H9 (cell line): Measurements from ENCODE around the gene CCM2. TPM values are rescaled to one million over a fixed set of nuclear protein-coding genes. Genes with fewer than 3 reads are reported as not detected.

Source experiments
- DNase-seq: peaks from one replicate; pipeline ENCODE4 v3.0.0-alpha.2; 2017
- H2AFZ ChIP-seq: one replicate; pipeline ENCODE4 v1.6.1; 2013; ENCODE audit warnings: mild to moderate bottlenecking, low read length, control low read depth, moderate library complexity
- H2AK5ac ChIP-seq: 2 replicates; pipeline ENCODE4 v1.6.1; 2013; ENCODE audit warnings: low read length, control low read depth, mixed read lengths; ENCODE audit not compliant: insufficient read length
- H2BK120ac ChIP-seq: one replicate; pipeline ENCODE4 v1.6.1; 2013; ENCODE audit warnings: low read depth, mild to moderate bottlenecking, low read length, control low read depth, inconsistent platforms; ENCODE audit not compliant: poor library complexity, severe bottlenecking
- H2BK12ac ChIP-seq: 2 replicates; pipeline ENCODE4 v1.6.1; 2013; ENCODE audit warnings: low read length, control low read depth, mixed read lengths, low read depth; ENCODE audit not compliant: insufficient read length
- H2BK15ac ChIP-seq: 2 replicates; pipeline ENCODE4 v1.6.1; 2013; ENCODE audit warnings: low read depth, low read length, control low read depth
- H2BK20ac ChIP-seq: one replicate; pipeline ENCODE4 v1.6.1; 2013; ENCODE audit warnings: low read depth, mild to moderate bottlenecking, low read length, control low read depth, inconsistent platforms; ENCODE audit not compliant: poor library complexity, severe bottlenecking
- H2BK5ac ChIP-seq: 2 replicates; pipeline ENCODE4 v1.6.1; 2013; ENCODE audit warnings: low read length, control low read depth, mixed read lengths; ENCODE audit not compliant: insufficient read length
- H3K14ac ChIP-seq: 2 replicates; pipeline ENCODE4 v1.6.1; 2013; ENCODE audit warnings: low read length, control low read depth; ENCODE audit not compliant: insufficient read depth
- H3K18ac ChIP-seq: 2 replicates; pipeline ENCODE4 v1.6.1; 2013; ENCODE audit warnings: low read depth, mild to moderate bottlenecking, mixed read lengths, low read length, control low read depth; ENCODE audit not compliant: insufficient read length
- H3K23ac ChIP-seq: 2 replicates; pipeline ENCODE4 v1.6.1; 2013; ENCODE audit warnings: low read length, control low read depth, mixed read lengths, low read depth; ENCODE audit not compliant: insufficient read length
- H3K23me2 ChIP-seq: 2 replicates; pipeline ENCODE4 v1.6.1; 2013; ENCODE audit warnings: low read depth, mild to moderate bottlenecking, mixed read lengths, low read length, control low read depth; ENCODE audit not compliant: insufficient read length, poor library complexity, severe bottlenecking
- H3K27ac ChIP-seq: 2 replicates; pipeline ENCODE4 v1.5.1; 2013; ENCODE audit warnings: low read length, control low read depth, mixed read lengths, low read depth; ENCODE audit not compliant: insufficient read length
- H3K27me3 ChIP-seq: 2 replicates; pipeline ENCODE4 v1.6.1; 2013; ENCODE audit warnings: low read length, control low read depth, inconsistent platforms; ENCODE audit not compliant: insufficient read depth
- H3K4ac ChIP-seq: 2 replicates; pipeline ENCODE4 v1.6.1; 2013; ENCODE audit warnings: low read depth, mild to moderate bottlenecking, control low read depth, inconsistent platforms, low read length, moderate library complexity
- H3K4me1 ChIP-seq: 2 replicates; pipeline ENCODE4 v1.6.1; 2013; ENCODE audit warnings: low read length, control low read depth, inconsistent platforms; ENCODE audit not compliant: insufficient read depth
- H3K4me2 ChIP-seq: 2 replicates; pipeline ENCODE4 v1.6.1; 2013; ENCODE audit warnings: low read length, control low read depth, mixed read lengths; ENCODE audit not compliant: insufficient read length, insufficient read depth
- H3K56ac ChIP-seq: 2 replicates; pipeline ENCODE4 v1.6.1; 2013; ENCODE audit warnings: low read depth, mild to moderate bottlenecking, mixed read lengths, low read length, control low read depth; ENCODE audit not compliant: insufficient read length
- H3K79me1 ChIP-seq: 2 replicates; pipeline ENCODE4 v1.6.1; 2013; ENCODE audit warnings: low read depth, mild to moderate bottlenecking, moderate library complexity, low read length, control low read depth, inconsistent platforms; ENCODE audit not compliant: insufficient read depth, poor library complexity, severe bottlenecking
- H3K79me2 ChIP-seq: 2 replicates; pipeline ENCODE4 v1.6.1; 2013; ENCODE audit warnings: low read length, control low read depth, inconsistent platforms; ENCODE audit not compliant: insufficient read depth
- H3K9ac ChIP-seq: 2 replicates; pipeline ENCODE4 v1.6.1; 2013; ENCODE audit warnings: low read length, control low read depth, mixed read lengths; ENCODE audit not compliant: insufficient read length; ENCODE audit errors: extremely low read depth
- H3K9me3 ChIP-seq: one replicate; pipeline ENCODE4 v1.6.1; 2013; ENCODE audit warnings: low read depth, low read length, inconsistent platforms; ENCODE audit not compliant: control insufficient read depth
- H3T11ph ChIP-seq: one replicate; pipeline ENCODE4 v1.6.1; 2013; ENCODE audit warnings: mild to moderate bottlenecking, low read length, control low read depth, inconsistent platforms
- H4K20me1 ChIP-seq: one replicate; pipeline ENCODE4 v1.6.1; 2013; ENCODE audit not compliant: control insufficient read depth, insufficient read length, insufficient read depth
- H4K5ac ChIP-seq: 2 replicates; pipeline ENCODE4 v1.6.1; 2013; ENCODE audit warnings: low read depth, mild to moderate bottlenecking, mixed read lengths, low read length, control low read depth; ENCODE audit not compliant: insufficient read length
- H4K8ac ChIP-seq: replicated peaks from 2 replicates; pipeline ENCODE4 v1.6.1; 2013; ENCODE audit warnings: low read length, control low read depth, mixed read lengths, low read depth; ENCODE audit not compliant: insufficient read length
- H4K91ac ChIP-seq: 2 replicates; pipeline ENCODE4 v1.6.1; 2013; ENCODE audit warnings: low read depth, mild to moderate bottlenecking, moderate library complexity, mixed read lengths, low read length, control low read depth; ENCODE audit not compliant: insufficient read length
- H3K27ac Mint-ChIP-seq, 3 experiments: 2 replicates in 2 of 3; 3 replicates in 1 of 3; pipeline ENCODE4 v1.8.0; 2020 to 2021; ENCODE audit warnings: mixed read lengths in 3 of 3, mild to moderate bottlenecking in 1 of 3, moderate library complexity in 1 of 3
- H3K27me3 Mint-ChIP-seq: 2 replicates; pipeline ENCODE4 v1.8.0; 2021; ENCODE audit warnings: low read depth, mild to moderate bottlenecking, moderate library complexity, mixed read lengths
- H3K36me3 Mint-ChIP-seq, 3 experiments: 2 replicates in 2 of 3; 3 replicates in 1 of 3; pipeline ENCODE4 v1.8.0; 2020 to 2021; ENCODE audit warnings: low read depth in 3 of 3, mixed read lengths in 3 of 3; ENCODE audit not compliant: insufficient read depth in 1 of 3
- H3K4me1 Mint-ChIP-seq, 2 experiments: 2 replicates each; pipeline ENCODE4 v1.8.0; 2020; ENCODE audit warnings: mixed read lengths in 2 of 2
- H3K4me3 Mint-ChIP-seq, 2 experiments: 2 replicates in 1 of 2; 3 replicates in 1 of 2; pipeline ENCODE4 v1.8.0; 2020 to 2021; ENCODE audit warnings: mild to moderate bottlenecking in 2 of 2, mixed read lengths in 2 of 2, moderate library complexity in 1 of 2
- H3K9me3 Mint-ChIP-seq, 2 experiments: 2 replicates in 1 of 2; 3 replicates in 1 of 2; pipeline ENCODE4 v1.8.0; 2020; ENCODE audit warnings: mild to moderate bottlenecking in 2 of 2, mixed read lengths in 2 of 2, moderate library complexity in 1 of 2
- CTCF ChIP-seq: fragments of 200-600 bp; sonication (generic); conservative IDR thresholded peaks from 3 replicates; pipeline ENCODE4 v1.8.0; 2021; ENCODE audit warnings: antibody characterized with exemption, mild to moderate bottlenecking
- WGBS: extraction: QIAGEN DNeasy Blood & Tissue Kit; methylation state at CpG from one replicate; pipeline ENCODE4 v1.1.7; 2013; ENCODE audit warnings: missing lambda C conversion rate, low lambda C conversion rate, mixed read lengths; ENCODE audit not compliant: insufficient read length; ENCODE audit errors: extremely low coverage; 5-methylcytosine and 5-hydroxymethylcytosine counted together
- total RNA-seq: library from RNA; stranded (reverse); gene quantifications from 2 replicates; pipeline ENCODE4 v1.2.1, GENCODE V29; 2021

CCM2 gene
- total RNA-seq, 1 experiment from 2014 or later = 30.4 TPM

- no CpG with 5 or more reads among the region's 7 CpGs for WGBS
- Histone ChIP-seq H3K18ac (no peak overlapping the region), H3K27ac (no peak overlapping the region), H3K79me1 (peaks cover 4% of the 10 kb centered on the region), H2AFZ (no peak overlapping the region), H2BK12ac (no peak overlapping the region), H4K20me1 (no peaks in the 10 kb centered on the region), H3K79me2 (peaks cover 13% of the 10 kb centered on the region; the same call in 1 of the 2 replicates), H4K91ac (no peak overlapping the region), H4K8ac (no peak overlapping the region), H2BK20ac (no peak overlapping the region), H3K23ac (no peak overlapping the region), H3K4ac (no peak overlapping the region), H3K27me3 (no peaks in the 10 kb centered on the region), H2BK15ac (no peak overlapping the region), H3K9me3 (no peaks in the 10 kb centered on the region), H3K14ac (no peak overlapping the region), H3K4me2 (peak overlapping the region; percentile 92), H4K5ac (no peak overlapping the region), H3T11ph (no peak overlapping the region), H2BK120ac (no peak overlapping the region), H3K56ac (no peak overlapping the region), H3K4me1 (no peaks in the 10 kb centered on the region), H3K23me2 (peaks cover 3% of the 10 kb centered on the region), H2AK5ac (no peak overlapping the region), H2BK5ac (no peak overlapping the region), H3K9ac (no peak overlapping the region)
- Mint-ChIP-seq H3K36me3 (peaks cover 35 to 46% (median 42%) of the 10 kb centered on the region in 3 experiments), H3K4me3 (peak overlapping the region; percentile 96 to 99), H3K27ac (peak overlapping the region; percentile 99 to 100 (median 100); a peak in 2 of 7 replicates), H3K4me1 (peaks cover 27 to 38% of the 10 kb centered on the region in 2 experiments), H3K9me3 (peaks cover 0 to 2% of the 10 kb centered on the region in 2 experiments; a peak in 1 of 5 replicates), H3K27me3 (no peaks in the 10 kb centered on the region; the same call in 1 of the 2 replicates)
- no peak for DNase-seq
- TF ChIP-seq CTCF = no peak
These were observed 12.5 kb upstream of the CCM2 start for GRCh38 chr7:44987457-44987856.
